ENCODE data around the gene CYGB.
"Not testable (repeated sequence)": the region's sequence is repeated elsewhere in the genome, so short reads cannot be mapped to it uniquely, and the experiment has no call there.

Gene CYGB

DNA sequence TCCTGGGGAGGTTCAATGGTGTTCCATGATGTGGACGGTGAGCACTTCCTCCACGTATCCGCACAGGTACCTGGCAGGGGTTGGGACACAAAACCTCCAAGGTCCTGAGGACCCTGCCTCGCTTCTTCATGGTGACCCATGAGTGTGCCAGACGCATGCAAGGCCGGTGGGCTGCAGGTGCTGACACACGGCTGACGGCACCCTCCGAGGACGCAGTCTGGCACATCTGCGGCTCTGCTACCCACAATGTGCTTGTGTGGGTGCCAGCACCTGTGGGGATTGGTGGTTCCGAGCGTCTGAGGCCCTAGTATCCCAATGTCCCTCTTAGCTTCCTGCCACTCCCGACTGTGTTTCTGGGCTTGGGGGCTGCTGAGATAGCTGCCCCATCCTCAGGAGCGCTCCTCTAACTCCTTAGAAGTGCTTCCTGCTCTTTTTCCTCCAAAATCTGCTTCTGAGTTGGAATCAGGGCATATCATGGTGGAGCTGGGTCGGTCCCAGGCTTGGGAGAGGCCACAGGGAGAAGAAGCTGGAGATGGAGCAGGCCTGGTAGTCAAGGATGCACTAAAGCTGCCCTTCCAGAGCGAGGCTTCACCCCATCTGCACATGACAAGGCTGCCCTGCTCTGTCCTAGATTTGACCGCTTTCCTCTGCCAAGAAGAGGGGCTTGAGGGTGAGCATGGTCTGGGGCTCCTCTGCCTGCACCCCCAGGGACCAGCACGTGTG, 1.6 kb downstream of the CYGB start:
- no peak for DNase-seq

DNA sequence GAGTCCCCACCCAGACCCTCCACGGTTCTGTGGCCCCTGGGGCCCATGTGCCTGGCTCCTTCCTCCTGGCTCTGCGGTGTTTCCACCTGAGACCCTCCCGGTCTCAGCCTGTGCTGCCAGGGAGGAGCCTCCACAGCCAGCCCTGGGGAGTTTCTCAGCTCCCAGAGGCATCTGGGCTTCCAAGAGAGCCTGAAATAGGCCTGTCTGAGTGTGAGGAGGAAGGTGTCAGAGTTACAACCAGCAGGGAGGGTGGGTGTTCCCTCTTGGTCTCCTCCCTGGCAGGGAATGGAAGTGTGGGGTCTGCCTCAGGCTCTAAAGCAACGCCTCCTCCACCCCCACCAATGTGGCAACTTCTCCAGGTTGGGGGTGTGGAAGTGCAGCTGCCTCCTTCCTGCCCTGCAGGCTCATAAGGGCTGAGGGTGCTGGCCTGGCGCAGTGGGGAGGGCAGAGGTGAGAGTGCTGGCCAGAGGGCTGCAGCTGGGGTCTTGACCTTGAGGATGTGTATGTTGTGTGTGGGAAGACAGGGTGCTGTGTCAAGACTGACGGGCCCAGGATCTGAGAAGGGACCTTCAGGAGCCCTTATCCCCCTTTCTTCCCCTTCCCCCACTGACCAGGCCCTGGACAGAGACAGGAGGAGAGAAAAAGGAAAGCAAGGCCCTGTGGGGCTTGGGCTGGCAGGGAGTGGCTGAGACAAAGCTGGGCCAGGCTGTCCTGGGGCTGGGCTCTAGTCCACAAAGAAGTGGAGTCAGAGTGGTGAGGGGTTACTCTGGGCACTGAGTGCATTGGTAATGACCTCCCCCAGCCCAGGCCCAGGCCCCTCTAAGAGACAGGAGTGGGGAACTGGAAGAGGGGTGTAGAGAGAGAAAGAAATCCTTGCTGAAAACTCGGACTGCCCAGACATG, 2.4 kb downstream of the CYGB start:
- DNase-seq = no peak

DNA sequence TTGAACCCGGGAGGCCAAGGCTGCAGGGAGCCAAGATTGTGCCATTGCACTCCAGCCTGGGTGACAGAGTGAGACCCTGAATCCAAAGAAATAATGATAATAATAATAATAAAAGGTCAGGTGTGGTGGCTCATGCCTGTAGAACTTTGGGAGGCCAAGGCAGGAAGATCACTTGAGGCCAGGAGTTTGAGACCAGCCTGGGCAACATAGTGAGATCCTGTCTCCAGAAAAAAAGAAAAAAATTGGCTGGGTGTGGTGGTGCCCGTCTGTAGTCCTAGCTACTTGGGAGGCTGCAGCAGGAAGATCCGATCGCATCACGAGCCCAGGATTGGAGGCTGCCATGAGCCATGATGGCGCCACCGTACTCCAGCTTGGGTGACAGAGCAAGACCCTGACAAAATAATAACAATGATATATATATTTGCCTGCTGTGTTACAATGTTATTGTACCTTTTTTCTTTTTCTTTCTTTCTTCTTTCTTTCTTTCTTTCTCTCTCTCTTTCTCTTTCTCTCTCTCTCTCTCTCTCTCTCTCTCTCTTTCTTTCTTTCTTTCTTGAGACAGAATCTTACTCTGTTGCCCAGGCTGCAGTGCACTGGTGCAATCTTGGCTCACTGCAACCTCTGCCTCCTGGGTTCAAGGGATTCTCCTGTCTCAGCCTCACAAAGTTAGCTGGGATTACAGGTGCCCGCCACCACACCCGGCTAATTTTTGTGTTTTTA, 3.7 kb downstream of the CYGB start:
- not testable (repeated sequence) for DNase-seq

DNA sequence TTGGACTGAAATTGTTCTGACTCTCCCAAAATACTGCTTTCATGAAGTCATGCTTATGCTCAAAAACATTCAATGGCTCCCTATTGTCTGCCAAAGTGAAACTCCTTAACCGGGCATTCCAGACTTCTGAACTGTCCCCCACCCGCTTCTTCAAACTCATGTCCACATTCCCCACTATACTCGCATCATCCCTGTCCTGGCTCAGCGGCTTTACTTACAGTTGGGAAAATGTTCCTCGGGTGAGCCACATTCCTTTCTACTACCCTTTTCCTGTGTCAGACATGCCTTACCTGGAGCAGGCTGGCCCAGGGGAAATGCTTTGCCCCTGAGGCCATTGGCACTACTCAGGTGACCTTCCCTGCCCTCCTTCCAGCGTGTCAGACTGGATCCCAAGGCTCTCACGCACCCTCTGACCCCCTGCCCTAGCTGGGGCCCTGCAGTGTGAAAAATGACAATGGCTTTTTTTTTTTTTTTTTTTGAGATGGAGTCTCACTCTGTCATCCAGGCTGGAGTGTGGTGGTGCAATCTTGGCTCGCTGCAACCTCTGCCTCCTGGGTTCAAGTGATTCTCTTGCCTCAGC, 5.3 kb downstream of the CYGB start:
- DNase-seq = no peak

DNA sequence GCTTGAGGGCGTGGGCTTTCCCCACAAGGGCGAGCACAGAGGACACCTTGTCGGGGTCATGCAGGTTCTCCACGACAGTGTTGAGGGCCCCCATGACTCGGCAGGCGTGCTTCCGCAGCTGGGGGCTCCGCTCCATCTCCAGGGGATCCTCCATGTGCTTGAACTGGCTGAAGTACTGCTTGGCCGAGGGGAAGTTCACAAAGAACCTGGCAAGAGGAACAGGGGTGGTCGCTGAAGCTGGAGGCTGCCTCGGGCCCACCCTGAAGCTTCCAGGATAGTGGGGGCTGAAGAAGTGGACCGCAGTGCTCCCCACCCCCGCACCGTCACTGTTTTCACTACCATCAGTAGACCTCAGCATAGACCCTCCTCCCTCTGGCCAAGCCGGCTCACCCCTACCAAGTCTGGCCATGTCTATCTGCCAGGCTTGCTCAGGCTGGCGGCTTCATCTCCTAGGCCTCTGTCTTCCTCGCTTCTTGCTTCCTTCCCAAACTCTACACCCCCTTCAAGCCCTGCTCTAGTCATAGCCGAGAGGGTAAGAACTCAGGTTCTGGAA, 5.9 kb downstream of the CYGB start:
- no peak for DNase-seq

DNA sequence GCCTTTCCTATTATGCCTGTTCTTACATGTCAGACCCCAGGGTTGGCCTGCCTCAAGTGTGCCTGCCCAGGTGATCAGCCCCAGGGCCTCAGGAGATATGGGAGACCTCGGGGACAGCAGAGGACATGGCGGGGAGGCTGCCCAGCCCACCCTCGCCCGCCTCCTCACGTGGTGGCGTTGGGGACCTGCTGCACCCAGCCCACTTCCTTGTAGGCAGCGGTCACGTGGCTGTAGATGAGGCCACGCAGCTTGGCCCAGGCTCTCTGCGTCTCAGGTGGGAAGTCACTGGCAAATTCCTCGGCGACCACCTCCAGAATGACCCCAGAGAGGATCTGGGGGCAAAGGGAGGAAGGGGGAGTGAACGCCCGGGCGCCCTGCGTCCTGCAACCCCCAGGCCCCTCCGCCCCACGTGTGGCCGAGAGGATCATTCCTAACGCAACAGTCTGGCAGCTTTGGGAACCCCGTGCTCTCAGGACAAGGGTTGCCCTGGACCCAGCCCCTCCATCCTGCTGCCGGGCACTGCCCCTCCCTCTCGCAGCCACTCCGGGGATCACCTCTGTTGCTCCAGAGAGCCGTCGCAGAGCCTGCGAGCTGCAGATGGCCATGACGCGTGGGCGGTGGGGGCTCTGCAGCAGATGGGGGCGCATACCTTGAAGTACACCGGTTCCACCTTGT, 6.6 kb downstream of the CYGB start:
- no peak for DNase-seq

DNA sequence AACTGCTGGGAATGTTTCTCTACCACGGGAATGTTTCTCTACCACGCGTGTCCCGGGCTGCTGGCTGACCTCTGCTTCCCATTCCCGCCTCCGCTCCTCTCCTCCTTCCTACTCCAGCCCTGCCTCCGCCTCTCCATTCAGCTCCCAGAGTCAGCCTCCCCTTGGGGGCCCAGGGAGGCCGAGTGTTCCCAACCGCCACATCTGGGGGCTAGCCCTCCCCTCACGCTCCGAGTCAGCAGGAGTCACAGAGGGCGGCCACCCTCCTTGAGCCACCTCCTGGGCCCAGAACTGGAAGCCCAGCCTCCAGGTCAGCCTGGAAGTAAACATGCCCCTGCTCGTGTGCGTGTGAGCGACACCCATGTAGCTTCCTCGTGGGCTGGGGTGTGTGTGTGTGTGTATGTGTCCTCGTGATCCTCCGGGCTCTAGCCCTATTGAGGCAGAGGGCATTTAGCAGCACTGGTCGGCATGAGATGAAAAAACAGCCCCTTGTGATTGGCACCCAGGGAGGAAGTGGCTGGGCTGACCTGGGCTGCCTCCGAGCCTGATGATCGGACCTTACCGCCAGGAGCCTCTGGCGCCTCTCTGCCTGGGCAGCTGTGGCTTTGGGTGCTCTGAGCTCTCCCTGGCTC, 7.3 kb downstream of the CYGB start:
- no peak for DNase-seq

DNA sequence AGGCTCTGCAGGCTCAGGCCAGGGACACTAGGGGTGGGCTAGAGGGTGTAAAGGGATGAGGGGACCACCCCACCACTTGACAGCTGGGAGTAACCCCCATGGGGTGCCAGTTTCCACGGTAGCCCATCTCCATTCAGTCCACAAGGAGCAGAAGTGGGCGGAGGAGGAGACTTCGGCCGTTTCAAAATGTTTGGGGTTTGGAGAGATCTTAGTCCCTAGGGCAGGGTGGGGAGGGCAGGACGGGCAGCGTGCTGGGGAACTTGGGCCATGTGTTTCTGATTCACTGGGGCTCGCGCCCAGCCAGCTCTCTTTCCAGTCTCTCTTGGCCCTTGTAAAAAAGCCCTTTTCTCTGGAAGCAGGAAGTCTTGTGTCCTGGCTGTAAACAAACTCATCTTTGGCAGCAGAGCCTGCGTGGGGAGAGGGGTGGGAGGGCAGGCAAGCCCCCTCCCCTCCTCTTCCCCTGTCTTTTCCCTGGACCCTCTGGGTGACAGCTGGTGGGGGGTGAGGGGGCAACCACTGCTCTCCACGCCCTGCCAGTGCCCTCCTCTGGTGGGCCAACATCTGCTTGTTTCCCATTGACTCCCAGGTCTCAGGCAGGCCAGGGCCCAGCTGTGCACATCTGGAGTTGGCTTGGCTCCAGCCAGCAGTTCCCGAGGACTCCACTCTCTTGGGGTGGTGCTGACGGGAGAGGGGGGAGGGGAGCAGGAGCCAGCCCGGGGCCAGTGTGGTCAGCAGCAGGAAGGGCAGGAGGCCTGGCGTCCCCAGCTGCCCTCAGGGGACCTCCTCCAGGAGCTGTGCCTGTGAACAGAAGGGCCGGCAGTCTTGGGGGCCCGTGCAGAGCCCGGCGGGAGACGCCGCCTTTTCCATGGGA, 8.1 kb downstream of the CYGB start:
- no peak for DNase-seq

DNA sequence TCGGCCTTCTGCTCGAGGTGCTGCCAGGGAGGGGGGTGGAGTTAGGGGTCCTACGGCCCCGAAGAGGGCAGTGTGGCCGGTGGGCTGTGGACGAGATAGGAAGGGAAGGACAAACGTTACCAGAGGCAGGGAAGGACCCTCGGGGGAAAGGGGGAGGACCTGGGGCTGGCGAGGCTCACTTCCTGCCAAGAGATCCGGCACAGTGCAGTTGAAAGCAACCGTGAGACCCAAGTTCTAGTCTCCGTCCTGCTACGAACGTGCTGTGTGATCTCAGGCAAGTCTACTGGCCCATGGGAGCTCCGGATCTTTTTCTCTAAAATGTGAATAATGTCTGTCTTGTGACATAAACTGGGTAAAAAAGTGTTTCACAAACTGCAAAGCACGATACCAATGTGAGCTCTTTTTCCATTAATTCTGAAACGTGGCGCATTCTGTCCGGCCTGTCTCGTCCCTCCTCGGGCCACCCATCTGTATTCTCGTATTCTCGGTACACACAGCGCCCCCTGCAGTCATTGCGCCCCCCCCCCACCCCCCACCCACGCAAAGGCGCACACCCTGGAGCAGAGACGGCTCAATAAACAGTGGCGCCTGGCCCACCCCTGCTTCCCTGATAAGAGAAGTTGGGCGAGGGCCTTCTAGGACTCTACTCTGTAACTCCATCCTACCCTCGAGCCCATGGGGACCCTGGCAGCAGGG, 8.8 kb downstream of the CYGB start:
- no peak for DNase-seq

DNA sequence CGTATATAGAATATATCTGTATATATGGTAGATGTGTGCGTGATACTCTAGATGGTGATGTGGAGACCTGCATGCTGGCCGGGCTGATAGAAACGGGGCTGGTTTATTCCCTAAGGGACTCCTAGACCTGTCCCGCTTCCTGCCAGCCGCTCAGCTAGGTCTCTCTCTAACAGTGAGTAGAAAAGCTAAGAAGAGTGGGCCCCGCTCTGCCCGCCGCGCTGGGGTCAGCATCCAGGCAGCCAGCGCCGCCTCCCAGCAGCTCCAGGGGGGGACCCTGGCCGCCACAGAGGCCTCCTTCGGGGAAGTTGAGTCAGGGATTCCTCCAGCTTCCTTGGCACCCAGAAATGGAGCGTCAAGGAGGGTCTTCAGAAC, 9.4 kb downstream of the CYGB start:
- DNase-seq = no peak

DNA sequence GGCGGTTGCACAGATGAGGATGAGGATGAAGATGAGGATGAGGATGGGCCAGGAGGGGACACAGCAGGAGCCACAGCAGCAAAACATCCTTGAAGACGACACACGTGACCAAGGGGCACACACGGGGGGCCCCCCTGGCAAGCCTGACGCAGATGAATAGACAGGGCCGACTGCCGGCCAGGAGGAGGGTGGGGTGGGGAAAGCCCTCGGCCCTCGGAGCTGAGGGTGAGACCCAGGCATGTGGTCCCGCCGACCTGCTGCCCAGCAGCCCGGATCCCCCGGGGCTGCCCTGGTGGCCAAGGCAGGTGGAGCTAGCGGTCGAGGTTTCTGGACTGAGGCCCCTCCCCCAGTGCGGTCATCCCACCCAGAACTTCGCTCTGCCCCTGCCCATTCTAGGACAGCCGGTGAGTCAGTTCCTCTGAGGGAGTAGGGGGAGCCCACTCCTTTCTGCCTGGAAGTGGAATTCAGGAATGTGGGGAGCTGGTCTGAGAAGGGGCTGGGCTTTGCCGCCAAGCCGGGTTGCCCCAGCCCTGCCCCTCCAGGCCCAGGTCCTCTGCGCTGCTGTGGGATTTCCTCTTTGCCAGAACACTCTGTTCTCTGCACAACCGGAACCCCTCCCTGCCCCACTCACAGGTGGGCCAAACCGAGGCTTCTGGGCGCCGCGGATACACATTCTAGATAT, 9.9 kb downstream of the CYGB start:
- DNase-seq = peak; percentile 36

DNA sequence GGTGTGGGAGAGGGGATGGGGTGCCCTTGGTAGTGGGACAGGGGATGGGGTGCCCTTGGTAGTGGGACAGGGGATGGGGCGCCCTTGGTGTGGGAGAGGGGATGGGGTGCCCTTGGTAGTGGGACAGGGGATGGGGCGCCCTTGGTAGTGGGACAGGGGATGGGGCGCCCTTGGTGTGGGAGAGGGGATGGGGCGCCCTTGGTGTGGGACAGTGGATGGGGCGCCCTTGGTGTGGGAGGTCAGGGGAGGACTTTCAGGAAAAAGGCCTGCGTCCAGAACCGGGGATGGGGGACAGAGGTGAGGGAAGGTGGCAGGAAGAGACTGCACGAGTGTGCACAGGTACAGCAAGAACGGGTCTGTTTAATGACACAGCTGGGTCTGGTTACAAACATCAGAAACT, 10.5 kb downstream of the CYGB start:
- DNase-seq = not testable (repeated sequence)

DNA sequence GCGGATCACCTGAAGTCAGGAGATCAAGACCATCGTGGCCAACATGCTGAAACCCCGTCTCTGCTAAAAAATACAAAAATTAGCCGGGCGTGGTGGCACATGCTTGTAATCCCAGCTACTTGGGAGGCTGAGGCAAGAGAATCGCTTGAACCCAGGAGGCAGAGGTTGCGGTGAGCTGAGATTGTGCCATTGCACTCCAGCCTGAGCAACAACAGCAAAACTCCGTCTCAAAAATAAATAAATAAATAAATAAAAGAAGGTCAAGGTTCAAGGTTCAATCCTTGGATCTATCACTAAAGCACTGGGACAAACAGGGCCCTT, 12.0 kb downstream of the CYGB start:
- DNase-seq = not testable (repeated sequence)

DNA sequence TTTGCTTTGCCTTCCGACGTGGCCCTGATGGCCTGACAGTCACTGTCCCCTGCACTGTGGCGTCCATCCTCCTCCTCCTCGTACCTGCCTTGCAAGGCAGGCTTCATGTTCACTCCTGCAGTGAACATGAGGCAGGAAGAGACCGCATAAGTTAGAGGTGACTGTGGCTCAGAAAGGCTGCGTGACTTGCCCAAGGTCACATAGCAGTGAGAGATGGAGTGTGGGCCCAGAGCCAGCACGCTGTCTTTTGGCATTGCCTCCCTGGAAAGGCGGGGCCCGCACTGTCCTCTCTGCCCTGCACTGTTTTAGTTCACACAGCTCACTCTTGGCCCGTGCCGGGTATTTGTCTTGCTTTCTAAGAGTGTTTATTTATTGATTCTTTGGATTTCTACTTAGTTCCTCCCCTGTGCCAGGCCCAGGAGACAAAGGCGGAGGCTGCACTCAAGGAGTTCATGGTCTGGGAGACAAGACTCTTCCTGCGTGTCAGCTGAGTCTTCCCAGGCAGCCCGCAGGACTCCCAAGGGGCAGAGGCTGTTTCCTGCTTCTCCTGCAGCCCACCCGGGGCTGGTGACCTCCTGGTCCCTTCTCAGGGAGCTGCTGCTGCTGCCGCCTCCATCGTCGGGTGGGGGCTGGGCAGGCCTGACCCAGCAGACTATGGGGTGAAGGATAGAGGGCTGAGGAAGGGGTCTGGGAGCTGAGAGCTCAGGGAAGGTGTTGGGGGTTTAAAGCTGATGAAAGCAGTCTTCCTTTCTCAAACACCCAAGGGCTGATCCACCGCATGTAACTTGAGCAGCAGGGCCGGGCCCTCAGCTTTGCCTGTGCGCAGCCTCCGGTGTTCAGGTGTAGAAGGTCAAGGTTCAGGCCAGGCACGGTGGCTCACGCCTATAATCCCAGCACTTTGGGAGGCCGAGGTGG, 12.7 kb downstream of the CYGB start:
- no peak for DNase-seq

DNA sequence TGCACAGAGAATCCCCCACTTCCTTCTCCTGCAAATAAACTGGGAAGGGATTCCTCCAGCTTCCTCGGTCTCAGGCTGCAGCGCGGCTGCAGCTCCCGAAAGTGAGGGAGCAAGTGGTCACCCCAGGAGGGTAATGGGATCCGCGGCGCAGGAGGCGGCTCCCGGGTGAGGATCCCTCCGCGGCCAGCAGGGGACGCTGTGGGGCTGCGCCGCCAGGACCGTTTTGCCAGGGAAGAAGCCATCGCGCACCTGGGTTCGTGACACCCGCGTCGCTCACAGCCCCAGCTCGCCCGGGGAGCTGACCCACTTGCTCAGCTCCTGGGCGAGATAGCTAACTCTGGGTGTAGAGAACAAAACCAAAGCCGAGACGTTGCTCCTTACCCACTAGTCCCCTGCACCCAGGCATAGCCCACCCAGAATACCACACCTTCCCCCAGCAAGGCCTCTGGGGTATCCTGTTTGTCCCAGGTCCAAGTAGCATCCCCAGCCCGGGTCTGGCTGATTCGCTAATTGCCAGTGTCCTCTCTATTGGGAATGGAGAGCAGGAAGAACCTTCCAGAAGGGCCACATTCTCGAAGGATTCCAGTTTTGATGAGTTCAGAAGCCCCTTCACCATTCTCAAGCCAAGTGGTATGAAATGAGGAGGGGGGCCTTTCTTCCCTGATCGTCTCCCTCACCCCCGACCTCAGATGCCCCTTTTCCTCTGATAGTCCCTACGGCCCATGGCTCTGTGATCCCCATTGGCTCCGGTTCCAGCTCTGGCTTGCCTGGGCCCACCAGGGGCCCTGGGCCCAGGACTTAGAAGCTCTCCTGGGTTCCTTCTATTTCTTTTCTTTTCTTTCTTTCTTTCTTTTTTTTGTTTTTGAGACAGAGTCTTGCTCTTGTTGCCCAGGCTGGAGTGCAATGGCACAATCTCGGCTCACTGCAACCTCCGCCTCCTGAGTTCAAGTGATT, 14.1 kb downstream of the CYGB start:
- DNase-seq = peak; percentile 82

DNA sequence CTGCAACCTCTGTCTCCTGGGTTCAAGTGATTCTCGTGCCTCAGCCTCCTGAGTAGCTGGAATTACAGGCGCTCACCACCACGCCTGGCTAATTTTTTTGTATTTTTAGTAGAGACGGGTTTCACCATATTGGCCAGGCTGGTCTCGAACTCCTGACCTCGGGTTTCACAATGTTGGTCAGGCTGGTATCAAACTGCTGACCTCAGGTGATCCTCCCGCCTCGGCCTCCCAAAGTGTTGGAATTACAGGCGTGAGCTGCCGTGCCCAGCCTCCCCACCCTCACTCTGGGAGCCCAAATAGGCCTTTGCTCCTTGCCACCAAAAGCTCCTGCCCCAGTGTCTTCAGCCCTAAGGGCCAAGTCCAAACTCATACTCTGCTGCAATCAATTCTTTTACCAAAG, 15.8 kb downstream of the CYGB start:
- DNase-seq = not testable (repeated sequence)

DNA sequence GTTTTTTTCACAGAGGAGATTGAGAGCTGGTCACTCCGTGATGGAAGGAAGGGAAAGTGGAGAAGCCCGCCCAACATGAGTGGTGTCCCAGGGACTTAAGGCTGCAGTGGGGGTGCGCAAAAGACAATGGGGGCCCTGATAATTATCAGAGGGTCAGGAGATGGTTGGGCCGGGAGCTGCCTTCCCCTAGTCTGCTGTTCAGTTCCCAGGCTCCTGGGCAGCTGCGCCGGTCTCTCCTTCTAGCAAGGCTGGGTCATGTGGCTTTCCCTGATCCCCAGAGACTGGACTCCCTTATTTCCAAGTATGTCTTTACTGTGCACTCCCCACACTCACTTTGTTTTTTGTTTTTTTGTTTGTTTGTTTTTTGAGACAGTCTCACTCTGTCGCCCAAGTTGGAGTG, 16.2 kb downstream of the CYGB start:
- DNase-seq = no peak
